ENCODE data around the gene PXMP4.
"Not testable (repeated sequence)": the region's sequence is repeated elsewhere in the genome, so short reads cannot be mapped to it uniquely, and the experiment has no call there.

The PXMP4 gene

DNA sequence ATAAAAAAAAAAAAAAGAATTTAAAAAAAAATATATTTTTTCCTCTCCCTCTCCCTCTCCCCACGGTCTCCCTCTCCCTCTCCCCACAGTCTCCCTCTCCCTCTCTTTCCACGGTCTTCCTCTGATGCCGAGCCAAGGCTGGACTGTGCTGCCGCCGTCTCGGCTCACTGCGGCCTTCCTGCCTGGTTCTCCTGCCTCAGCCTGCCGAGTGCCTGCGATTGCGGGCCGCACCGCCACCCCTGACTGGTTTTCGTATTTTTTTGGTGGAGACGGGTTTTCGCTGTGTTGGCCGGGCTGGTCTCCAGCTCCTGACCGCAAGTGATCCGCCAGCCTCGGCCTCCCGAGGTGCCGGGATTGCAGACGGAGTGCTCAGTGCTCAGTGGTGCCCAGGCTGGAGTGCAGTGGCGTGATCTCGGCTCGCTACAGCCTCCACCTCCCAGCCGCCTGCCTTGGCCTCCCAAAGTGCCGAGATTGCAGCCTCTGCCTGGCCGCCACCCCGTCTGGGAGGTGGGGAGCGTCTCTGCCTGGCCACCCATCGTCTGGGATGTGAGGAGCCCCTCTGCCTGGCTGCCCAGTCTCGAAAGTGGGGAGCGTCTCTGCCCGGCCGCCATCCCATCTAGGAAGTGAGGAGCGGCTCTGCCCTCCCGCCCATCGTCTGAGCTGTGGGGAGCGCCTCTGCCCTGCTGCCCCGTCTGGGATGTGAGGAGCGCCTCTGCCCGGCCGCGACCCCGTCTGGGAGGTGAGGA, 19.2 kb downstream of the PXMP4 start:
- DNase-seq: not testable (repeated sequence)

DNA sequence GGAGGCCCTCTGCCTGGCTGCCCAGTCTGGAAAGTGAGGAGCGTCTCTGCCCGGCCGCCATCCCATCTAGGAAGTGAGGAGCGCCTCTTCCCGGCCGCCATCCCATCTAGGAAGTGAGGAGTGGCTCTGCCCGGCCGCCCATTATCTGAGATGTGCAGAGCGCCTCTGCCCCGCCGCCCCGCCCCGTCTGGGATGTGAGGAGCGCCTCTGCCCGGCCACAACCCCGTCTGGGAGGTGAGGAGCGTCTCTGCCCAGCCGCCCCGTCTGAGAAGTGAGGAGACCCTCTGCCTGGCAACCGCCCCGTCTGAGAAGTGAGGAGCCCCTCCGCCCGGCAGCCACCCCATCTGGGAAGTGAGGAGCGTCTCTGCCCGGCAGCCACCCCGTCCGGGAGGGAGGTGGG, 21.1 kb downstream of the PXMP4 start:
- not testable (repeated sequence) for DNase-seq

GRCh38 chr20:33697129-33697528, 23.0 kb downstream of the PXMP4 start:
- DNase-seq: no peak

- DNase-seq: no peak
These were observed 23.7 kb downstream of the PXMP4 start for GRCh38 chr20:33696448-33696847.

GRCh38 chr20:33694639-33695012, 25.5 kb downstream of the PXMP4 start:
- DNase-seq: no peak

DNA sequence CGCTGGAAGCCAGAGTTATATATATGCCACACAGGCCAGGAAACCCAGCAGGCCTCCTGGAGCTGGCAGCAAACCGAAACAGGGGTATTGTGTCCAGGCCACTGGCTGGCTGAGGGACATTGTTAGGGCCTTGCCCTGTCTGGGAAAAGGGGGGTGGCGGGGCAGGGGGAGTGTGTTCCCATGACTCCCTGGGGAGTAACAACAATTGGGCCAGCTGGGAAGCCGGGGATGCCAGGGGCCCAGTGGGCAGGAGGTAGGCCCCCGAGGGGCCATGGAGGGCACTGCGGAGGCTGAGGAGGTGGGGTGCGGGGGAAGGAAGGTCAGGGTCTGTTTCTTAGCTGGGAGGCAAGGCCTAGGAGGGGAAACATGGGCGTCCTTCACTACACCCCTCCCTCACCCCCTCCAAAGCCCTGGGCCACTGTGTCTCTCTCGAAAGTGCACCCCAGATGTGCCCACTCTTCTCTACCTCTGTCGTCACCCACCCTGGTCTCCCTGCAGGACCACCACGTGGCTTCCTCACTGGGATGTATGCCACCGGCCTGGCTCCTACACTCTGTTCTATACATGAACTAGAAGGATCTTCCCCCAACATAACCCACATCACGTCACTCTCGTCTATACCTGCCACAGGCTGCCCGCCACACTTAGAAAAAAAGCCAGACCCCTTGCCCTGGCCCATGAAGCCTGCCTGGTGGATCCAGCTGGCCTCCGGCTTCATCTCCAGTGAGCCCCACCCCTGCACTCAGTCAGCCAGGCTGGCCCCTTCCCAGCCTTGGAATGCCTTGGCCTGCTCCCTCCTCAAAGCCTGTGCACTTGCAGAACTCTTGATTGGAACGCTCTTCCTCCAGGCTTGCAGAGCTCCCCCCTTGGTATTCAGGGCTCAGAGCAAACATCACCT, 26.1 kb downstream of the PXMP4 start:
- no peak for DNase-seq

DNA sequence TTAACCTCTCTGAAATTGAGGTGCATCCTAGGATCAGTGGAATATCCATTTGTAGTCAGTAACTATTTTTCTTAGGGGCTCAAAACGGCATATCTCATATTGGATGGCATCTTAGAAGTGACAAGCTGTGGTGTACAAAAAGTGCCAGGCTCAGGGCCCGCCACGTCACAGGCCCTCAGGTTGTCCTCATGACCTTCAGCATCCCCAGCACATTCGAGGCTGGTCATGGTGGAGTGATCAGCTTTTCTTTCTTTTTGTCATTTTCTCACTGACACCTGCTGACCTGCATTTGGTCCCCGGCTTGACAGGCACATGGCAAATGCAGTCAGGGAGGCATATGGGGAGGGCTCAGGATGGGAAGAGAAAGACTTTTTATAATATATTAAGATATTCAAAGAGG, 26.8 kb downstream of the PXMP4 start:
- DNase-seq: no peak

- peak; percentile 75 for DNase-seq
These were observed 30.1 kb downstream of the PXMP4 start for GRCh38 chr20:33689973-33690372.

DNA sequence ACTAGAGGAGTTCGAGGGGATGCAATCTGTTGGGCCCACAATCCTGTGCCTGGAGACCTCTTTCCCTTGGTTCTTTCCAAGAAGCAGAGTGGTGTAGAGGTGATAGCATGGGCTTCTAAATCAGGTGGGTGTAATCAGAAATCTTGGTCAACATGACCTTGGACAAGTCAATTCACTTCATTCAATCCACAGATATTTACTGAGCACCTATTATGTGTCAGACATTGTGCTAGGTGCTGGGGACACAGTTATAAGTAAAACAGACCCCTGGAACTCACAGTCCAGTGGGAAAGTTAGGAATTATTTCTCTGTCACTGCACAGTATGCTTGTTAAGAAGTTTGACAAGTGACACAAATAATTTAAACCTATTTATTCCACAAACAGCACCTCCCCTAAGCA, 30.6 kb downstream of the PXMP4 start:
- no peak for DNase-seq

- DNase-seq: no peak
These were observed 31.1 kb downstream of the PXMP4 start for GRCh38 chr20:33688938-33689424.

DNA sequence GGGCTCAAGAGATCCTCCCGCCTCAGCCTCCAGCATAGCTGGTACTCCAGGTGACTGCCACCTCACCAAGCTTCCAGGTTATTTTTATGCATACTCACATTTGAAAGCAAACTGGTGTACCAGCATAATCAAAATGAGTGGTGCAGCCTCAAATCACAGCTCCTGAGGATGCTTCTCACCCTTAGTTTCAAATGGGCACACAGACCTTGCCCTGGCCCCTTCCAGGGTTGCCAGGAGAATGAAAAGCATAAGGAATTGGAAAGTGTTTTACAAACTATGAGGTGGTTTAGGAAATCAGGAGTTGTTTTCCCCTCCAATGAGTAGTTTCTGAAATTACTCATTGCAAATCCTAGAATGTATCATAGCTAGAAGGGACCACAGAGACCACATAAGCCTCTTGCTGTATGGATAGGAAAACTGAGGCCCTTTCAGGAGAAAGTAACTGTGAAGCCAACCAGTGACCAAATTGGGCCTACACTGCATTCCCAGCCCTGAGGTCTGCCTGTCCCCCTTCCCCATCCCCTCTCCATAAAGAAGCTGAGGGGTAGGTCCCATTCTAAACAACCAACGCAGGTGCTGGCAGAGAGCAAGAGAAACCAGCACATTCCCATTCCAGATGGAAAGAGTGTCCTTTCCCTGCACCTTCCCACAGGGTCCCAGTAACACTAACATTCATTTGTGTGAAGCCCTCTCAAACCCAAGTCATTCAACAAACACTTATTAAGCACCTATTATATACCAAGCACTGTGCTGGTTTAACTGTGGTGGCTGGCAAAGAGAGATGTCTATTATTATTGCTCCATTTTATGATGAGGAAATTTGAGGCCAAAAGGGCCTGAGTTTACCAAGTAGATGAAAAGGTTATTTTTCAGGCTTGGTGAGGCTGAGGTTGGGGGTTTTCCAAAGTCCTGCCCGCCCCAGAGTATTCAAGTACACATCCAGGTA, 31.8 kb downstream of the PXMP4 start:
- DNase-seq: no peak

DNA sequence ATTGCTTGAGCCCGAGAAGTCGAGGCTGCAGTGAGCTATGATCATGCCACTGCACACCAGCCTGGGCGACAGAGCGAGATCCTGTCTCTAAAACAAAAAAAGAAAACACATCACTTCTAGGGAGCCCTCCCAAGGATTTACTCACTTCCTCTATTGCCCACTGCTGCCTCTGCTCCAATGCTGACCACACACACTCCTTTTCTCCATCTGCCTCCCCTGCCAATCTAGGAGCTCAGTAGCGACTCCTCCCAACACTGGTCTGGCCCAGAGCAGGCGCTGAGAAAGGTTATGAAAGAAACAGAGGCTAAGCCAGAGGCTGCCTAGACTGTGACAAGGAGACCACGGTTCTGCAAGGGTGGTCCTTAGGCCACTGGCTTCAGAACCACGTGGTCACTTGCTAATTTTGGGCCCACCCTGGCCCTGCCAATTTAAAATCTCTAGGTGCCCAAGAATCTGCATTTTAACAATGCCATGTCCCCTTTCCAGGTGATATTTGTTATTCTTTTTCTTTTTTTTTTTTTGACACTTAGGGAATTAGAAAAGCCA, 32.7 kb downstream of the PXMP4 start:
- DNase-seq: peak; percentile 21

DNA sequence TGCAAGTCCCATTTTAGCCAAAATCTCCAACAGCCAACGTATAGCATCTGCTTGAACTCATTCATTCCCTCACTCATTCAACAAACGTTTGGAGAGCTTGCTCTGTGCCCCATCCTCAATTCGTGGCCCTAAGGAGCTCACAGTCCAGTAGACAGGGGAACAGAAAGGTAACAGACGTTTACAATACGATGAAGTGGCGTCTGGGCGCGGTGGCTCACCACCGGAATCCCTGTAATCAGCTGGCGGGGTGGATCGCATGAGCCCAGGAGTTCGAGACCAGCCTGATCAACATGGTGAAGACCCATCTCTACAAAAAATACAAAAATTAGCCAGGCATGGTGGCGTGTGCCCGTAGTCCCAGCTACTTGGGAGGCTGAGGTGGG, 33.1 kb downstream of the PXMP4 start:
- no peak for DNase-seq

- DNase-seq: peak; percentile 93
These were observed 33.8 kb downstream of the PXMP4 start, which contains the start of gene E2F1 for GRCh38 chr20:33686100-33686983. TSS of gene E2F1 (minus strand) at chr20:33686385. CDS start at chr20:33686264, 121 bp downstream.

- peak; percentile 32 for DNase-seq
These were observed 34.6 kb downstream of the PXMP4 start for GRCh38 chr20:33685328-33686099.

DNA sequence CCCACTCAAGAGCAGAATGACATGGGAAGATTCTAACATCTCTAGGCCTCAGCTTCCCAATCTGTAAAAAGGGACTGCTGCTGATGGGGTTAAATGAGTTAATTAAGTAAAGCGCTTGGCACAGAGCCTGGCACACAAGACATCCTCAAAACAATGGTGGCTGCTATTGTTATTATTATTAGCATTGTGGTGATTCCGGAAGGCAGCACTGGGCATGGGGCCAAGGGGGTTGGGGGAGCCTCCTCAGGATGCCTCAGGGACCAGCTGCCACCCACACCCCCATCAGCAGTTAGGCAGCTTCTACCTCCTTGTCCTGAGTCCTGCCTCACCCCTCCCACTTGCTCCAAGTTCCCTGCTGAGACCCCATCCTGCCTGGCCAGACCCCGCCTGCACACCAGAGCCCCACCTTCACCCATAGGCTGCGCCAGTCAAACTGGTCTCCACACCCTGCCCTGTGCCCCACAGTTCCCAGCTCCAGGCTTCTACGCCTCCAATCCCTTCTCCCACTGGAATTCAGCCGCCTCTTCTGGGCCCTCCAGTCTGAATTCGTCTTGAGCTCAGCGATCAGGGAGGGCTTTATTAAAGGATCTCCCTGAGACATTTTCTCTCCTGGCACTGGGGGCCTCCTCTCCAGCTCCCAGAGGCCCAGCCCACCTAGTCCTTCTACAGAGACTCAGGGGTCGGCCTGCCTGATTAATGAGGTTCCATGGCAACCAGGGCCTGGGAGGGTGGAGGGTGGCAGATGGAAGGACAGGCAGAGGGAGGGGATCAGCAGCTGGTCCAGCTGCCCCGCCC, 35.4 kb downstream of the PXMP4 start:
- DNase-seq: no peak

DNA sequence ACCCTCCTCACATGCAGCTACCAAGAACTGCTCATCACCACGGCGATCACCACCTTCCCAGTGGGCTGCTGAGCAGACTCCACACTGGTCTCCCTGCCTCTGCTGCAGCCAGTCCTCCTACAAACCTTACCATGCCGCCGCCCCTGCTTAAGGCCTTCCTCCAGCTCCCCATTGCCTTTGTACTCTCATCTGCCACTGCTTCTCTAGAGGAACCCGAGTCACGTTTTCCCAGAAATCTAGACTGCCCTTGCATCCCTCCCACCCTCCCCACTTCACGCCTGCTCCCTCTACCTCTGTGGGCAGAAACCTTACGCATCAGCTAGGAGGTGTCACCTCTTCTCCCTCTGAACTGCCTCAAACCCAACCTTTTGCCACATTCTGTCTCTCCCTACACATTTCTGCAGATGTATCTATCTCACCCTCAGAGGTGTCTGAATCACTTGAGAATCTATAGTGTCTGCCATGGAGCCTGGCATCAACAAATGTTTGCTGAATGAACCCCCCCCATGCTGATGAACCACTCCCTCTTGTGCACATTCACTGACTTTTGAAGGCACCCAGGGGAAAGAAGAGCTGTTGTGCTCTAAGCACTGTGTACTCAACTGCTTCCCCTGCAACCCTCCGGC, 38.3 kb downstream of the PXMP4 start:
- DNase-seq: no peak

- DNase-seq: no peak
These were observed 38.8 kb downstream of the PXMP4 start for GRCh38 chr20:33681288-33681687.

DNA sequence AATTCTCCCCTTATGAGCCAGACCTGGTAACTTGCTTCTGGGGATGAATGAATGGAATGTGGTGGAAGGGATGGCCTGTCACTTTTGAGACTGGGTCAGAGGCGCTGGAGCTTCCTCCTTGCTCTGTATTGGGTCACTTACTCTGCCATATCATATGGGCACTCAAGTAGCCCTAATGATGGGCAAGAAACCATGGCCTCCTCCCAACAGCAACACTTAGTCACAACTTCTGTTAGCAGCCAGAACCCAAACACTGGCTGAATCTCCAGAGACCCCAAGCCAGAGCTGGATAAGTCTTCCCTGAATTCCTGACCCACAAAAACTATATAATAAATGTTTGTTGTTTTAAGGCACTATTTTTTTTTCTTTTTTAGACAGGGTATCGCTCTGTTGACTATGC, 39.4 kb downstream of the PXMP4 start:
- DNase-seq: no peak
